Measurements from ENCODE around the gene CAPZA2.
"Not testable (repeated sequence)": the region's sequence is repeated elsewhere in the genome, so short reads cannot be mapped to it uniquely, and the experiment has no call there.

CAPZA2 gene

GRCh38 chr7:116955801-116956476 lies 93.6 kb downstream of the CAPZA2 start:
- peak; percentile 38 for DNase-seq

GRCh38 chr7:116956477-116956804 lies 94.1 kb downstream of the CAPZA2 start:
- DNase-seq: no peak

GRCh38 chr7:116957874-116958273 lies 95.5 kb downstream of the CAPZA2 start:
- DNase-seq: no peak

- DNase-seq: not testable (repeated sequence)
Observed at GRCh38 chr7:116961966-116962673, 99.7 kb downstream of the CAPZA2 start.

GRCh38 chr7:116963234-116963633 lies 100.8 kb downstream of the CAPZA2 start:
- no peak for DNase-seq

GRCh38 chr7:116966601-116967000 lies 104.2 kb downstream of the CAPZA2 start:
- DNase-seq: no peak

GRCh38 chr7:116967254-116967922 lies 105.0 kb downstream of the CAPZA2 start:
- DNase-seq: no peak

- no peak for DNase-seq
Observed at GRCh38 chr7:116967983-116968382, 105.6 kb downstream of the CAPZA2 start.

GRCh38 chr7:116968631-116969030 lies 106.2 kb downstream of the CAPZA2 start:
- DNase-seq: no peak

- DNase-seq: no peak
Observed at GRCh38 chr7:116969371-116969902, 107.0 kb downstream of the CAPZA2 start.

GRCh38 chr7:116970238-116970910 lies 108.0 kb downstream of the CAPZA2 start:
- DNase-seq: peak; percentile 16

GRCh38 chr7:116971153-116971552 lies 108.8 kb downstream of the CAPZA2 start:
- DNase-seq: not testable (repeated sequence)
